ENCODE data around the gene RFX7.

DNA sequence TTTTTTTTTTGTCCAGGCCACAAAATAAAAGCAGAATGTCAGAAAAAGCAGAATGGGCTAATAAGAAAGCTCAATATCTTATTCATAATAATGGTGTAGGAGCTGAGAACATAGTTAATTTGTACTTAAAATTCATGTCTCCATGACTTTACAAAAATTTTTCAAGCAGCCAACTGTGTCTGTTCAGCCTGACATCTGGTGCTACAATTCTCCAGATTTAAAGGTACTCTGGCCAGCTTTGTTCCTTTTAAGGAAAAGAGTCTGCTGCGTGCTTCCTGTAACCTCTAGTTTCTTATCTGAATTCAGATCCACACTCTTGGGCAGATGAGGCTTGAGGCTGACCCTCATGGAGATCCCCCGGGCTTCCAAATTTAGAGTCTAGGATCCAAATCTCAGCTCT is 8.7 kb upstream of the RFX7 start:
- TF ChIP-seq, protein P1, sequence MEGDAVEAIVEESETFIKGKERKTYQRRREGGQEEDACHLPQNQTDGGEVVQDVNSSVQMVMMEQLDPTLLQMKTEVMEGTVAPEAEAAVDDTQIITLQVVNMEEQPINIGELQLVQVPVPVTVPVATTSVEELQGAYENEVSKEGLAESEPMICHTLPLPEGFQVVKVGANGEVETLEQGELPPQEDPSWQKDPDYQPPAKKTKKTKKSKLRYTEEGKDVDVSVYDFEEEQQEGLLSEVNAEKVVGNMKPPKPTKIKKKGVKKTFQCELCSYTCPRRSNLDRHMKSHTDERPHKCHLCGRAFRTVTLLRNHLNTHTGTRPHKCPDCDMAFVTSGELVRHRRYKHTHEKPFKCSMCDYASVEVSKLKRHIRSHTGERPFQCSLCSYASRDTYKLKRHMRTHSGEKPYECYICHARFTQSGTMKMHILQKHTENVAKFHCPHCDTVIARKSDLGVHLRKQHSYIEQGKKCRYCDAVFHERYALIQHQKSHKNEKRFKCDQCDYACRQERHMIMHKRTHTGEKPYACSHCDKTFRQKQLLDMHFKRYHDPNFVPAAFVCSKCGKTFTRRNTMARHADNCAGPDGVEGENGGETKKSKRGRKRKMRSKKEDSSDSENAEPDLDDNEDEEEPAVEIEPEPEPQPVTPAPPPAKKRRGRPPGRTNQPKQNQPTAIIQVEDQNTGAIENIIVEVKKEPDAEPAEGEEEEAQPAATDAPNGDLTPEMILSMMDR (IDR thresholded peaks at IDR 0.05): no peak
- no peak for TF ChIP-seq EZH2 (IDR thresholded peaks at IDR 0.05; ENCODE audit: borderline replicate concordance, insufficient read depth, low read depth, low read length, poor library complexity, severe bottlenecking)
